B cell (primary cell): ENCODE data around the gene NR4A2. TPM values are rescaled to one million over a fixed set of nuclear protein-coding genes. Genes with fewer than 3 reads are reported as not detected.

Experiments
- ATAC-seq: fragments of 200-7000 bp; cut with Tn5 transposase; one replicate; pipeline ENCODE4 v1.10.0; 2021; ENCODE audit warnings: low read depth, mild to moderate bottlenecking, moderate number of reproducible peaks, moderate library complexity
- CTCF ChIA-PET: fragments of 350-600 bp; sonication (Branson Sonifier 250); formaldehyde crosslinking; loops from one replicate; lab custom pipeline; 2021; ENCODE audit warnings: antibody characterized with exemption, inconsistent platforms; lab: Charles Lee
- POLR2A ChIA-PET: fragments of 350-600 bp; sonication (Branson Sonifier 250); formaldehyde crosslinking; loops from one replicate; lab custom pipeline; 2021; ENCODE audit warnings: antibody characterized with exemption; lab: Charles Lee
- DNase-seq: peaks from one replicate; pipeline ENCODE4 v3.0.0; 2013
- H2AFZ ChIP-seq: 2 replicates; pipeline ENCODE4 v1.6.1; 2012; ENCODE audit warnings: mild to moderate bottlenecking, low read depth, low read length; ENCODE audit not compliant: insufficient read depth, poor library complexity, severe bottlenecking
- H3K27ac ChIP-seq, 2 donors: 1 replicate in 1 of 2; 2 replicates in 1 of 2; pipeline ENCODE4 v1.5.1; 2012 to 2013; ENCODE audit warnings: low read length in 2 of 2, mild to moderate bottlenecking in 2 of 2, moderate library complexity in 1 of 2
- H3K27me3 ChIP-seq, 4 experiments: fragments of 200-600 bp in 1 of 4; sonication (generic) in 1 of 4; replicated peaks in 1 of 4; 1 replicate in 2 of 4; 2 replicates in 2 of 4; pipeline versions ENCODE4 v1.6.1 to v1.7.0; 2013 to 2016; ENCODE audit warnings: low read length in 3 of 4, mild to moderate bottlenecking in 2 of 4, mixed read lengths in 1 of 4, moderate library complexity in 1 of 4; ENCODE audit not compliant: insufficient read depth in 4 of 4, control insufficient read depth in 3 of 4; ENCODE audit errors: control extremely low read depth in 1 of 4
- H3K36me3 ChIP-seq, 2 experiments: replicated peaks in 1 of 2; 1 replicate in 1 of 2; 2 replicates in 1 of 2; pipeline versions ENCODE4 v1.6.1 to v1.7.1; 2013; ENCODE audit warnings: low read length in 1 of 2; ENCODE audit not compliant: insufficient read depth in 2 of 2, control insufficient read depth in 1 of 2; ENCODE audit errors: control extremely low read depth in 1 of 2, extremely low read depth in 1 of 2
- H3K4me1 ChIP-seq, 2 donors: fragments of 200-600 bp in 1 of 2; sonication (generic) in 1 of 2; 1 replicate in 1 of 2; 2 replicates in 1 of 2; pipeline versions ENCODE4 v1.5.1 to v1.6.1; 2013 to 2017; ENCODE audit warnings: low read length in 2 of 2; ENCODE audit not compliant: control insufficient read depth in 2 of 2, insufficient read depth in 2 of 2
- H3K4me2 ChIP-seq: replicated peaks from 2 replicates; pipeline ENCODE3; 2012; ENCODE audit warnings: mild to moderate bottlenecking, low read depth, low read length; ENCODE audit not compliant: poor library complexity, severe bottlenecking
- H3K4me3 ChIP-seq, 5 experiments: fragments of 200-600 bp in 1 of 5; sonication (generic) in 1 of 5; 1 replicate in 3 of 5; 2 replicates in 2 of 5; pipeline versions ENCODE4 v1.5.1 to v1.7.0; 2011 to 2016; ENCODE audit warnings: low read length in 4 of 5, mild to moderate bottlenecking in 4 of 5, low read depth in 2 of 5, control low read depth in 1 of 5, moderate library complexity in 1 of 5; ENCODE audit not compliant: insufficient read depth in 1 of 5; ENCODE audit errors: control extremely low read depth in 1 of 5, extremely low read depth in 1 of 5
- H3K79me2 ChIP-seq: fragments of 200-600 bp; sonication (generic); one replicate; pipeline ENCODE4 v1.6.0; 2016; ENCODE audit warnings: low read length; ENCODE audit not compliant: control insufficient read depth, insufficient read depth
- H3K9ac ChIP-seq: fragments of 200-600 bp; sonication (generic); 2 replicates; pipeline ENCODE4 v1.6.1; 2017; ENCODE audit warnings: mild to moderate bottlenecking, low read length, moderate library complexity
- H3K9me3 ChIP-seq, 3 donors: one replicate each; pipeline versions ENCODE4 v1.6.1 to v1.7.1; 2013; ENCODE audit warnings: low read length in 2 of 3; ENCODE audit not compliant: control insufficient read depth in 2 of 3, insufficient read depth in 1 of 3; ENCODE audit errors: control extremely low read depth in 1 of 3
- H4K20me1 ChIP-seq: 2 replicates; pipeline ENCODE4 v1.6.0; 2012; ENCODE audit warnings: mild to moderate bottlenecking, low read length; ENCODE audit not compliant: insufficient read depth, control insufficient read depth, poor library complexity, severe bottlenecking
- H3K27ac Mint-ChIP-seq: one replicate; pipeline ENCODE4 v1.8.0; 2021; ENCODE audit warnings: mixed read lengths
- H3K27me3 Mint-ChIP-seq: one replicate; pipeline ENCODE4 v1.8.0; 2021; ENCODE audit warnings: mixed read lengths
- H3K4me1 Mint-ChIP-seq: one replicate; pipeline ENCODE4 v1.8.0; 2021; ENCODE audit warnings: mixed read lengths
- H3K4me3 Mint-ChIP-seq: one replicate; pipeline ENCODE4 v1.8.0; 2021; ENCODE audit warnings: mixed read lengths
- H3K9me3 Mint-ChIP-seq: one replicate; pipeline ENCODE4 v1.8.0; 2022; ENCODE audit warnings: mixed read lengths; ENCODE audit not compliant: insufficient read depth
- CTCF ChIP-seq: fragments of 200-600 bp; IDR thresholded peaks from one replicate; pipeline ENCODE4 v1.8.0; 2022; ENCODE audit warnings: antibody characterized with exemption, mild to moderate bottlenecking
- EZH2 ChIP-seq: IDR thresholded peaks from 2 replicates; pipeline ENCODE4 v1.6.1; 2012; ENCODE audit warnings: borderline replicate concordance, low read depth, mild to moderate bottlenecking, moderate library complexity, low read length; ENCODE audit not compliant: insufficient read depth, poor library complexity, severe bottlenecking
- WGBS: methylation state at CpG from one replicate; pipeline ENCODE4 v1.1.5; 2013; ENCODE audit warnings: missing lambda C conversion rate; ENCODE audit not compliant: insufficient coverage; 5-methylcytosine and 5-hydroxymethylcytosine counted together
- intact Hi-C: fragments of 100-400 bp; cut with micrococcal nuclease; formaldehyde crosslinking; loops from one replicate; pipeline ENCODE4 v1.10.0; 2022
- polyA plus RNA-seq: library from polyadenylated mRNA; depleted of rRNA; stranded (reverse); fragments of >200 nt; gene quantifications from 2 replicates; pipeline ENCODE4 v1.2.3, GENCODE V29; 2012
- total RNA-seq, 2 donors: library from RNA; stranded (reverse); fragments of 120-200 nt in 1 of 2; gene quantifications; 1 replicate in 1 of 2; 2 replicates in 1 of 2; pipeline versions ENCODE4 v1.2.3 to v1.2.4, GENCODE V29; 2013 to 2022

Gene NR4A2
- total and polyA plus RNA-seq, 2 donors (not counting 1 experiment from before 2014, with no cell fraction given), result 30.6 to 177 TPM

- H3K4me2 ChIP-seq, result no peak overlapping the region
- intact Hi-C loops, result loop anchor here (5.0 kb wide), 1 partner anchor 1098 kb away; the partner anchor contains the start of gene CYTIP
- H3K27me3 ChIP-seq, result no peaks in the 10 kb centered on the region
- POLR2A ChIA-PET, result interaction anchor here (1.9 kb wide), 2 partner anchors 11 to 56 kb away, joined by 15 to 19 read pairs; partner anchors contain the start of gene NR4A2
- no peaks in the 10 kb centered on the region for H3K9me3 ChIP-seq
- no peak for TF ChIP-seq EZH2
- TF ChIP-seq CTCF, result no peak
- no peak for ATAC-seq
- Mint-ChIP-seq H3K27ac (no peak overlapping the region), H3K9me3 (no peaks in the 10 kb centered on the region), H3K4me1 (peaks cover 25% of the 10 kb centered on the region), H3K4me3 (no peak overlapping the region), H3K27me3 (no peaks in the 10 kb centered on the region)
- H3K4me1 ChIP-seq, result peaks cover 13 to 14% of the 10 kb centered on the region in 2 donors
- WGBS, result no CpG with 5 or more reads among the region's 2 CpGs
- no peaks in the 10 kb centered on the region for H3K36me3 ChIP-seq
- no peak overlapping the region for H3K9ac ChIP-seq
- no peak overlapping the region for H2AFZ ChIP-seq
- H3K4me3 ChIP-seq, result no peak overlapping the region
- H3K79me2 ChIP-seq, result no peaks in the 10 kb centered on the region
- CTCF ChIA-PET, result interaction anchor here (1.6 to 3.3 kb wide), 2 partner anchors 10 to 13 kb away, joined by 4 to 26 read pairs; partner anchors contain the start of gene NR4A2
- peak overlapping the region in 1 of 2 donors; percentile 100 for H3K27ac ChIP-seq
- DNase-seq, result no peak
- H4K20me1 ChIP-seq, result no peaks in the 10 kb centered on the region
Measured at GRCh38 chr2:156343940-156344301, 11.4 kb upstream of the NR4A2 start.
